ENCODE measurements around the gene CCDC68.

The CCDC68 gene

DNA sequence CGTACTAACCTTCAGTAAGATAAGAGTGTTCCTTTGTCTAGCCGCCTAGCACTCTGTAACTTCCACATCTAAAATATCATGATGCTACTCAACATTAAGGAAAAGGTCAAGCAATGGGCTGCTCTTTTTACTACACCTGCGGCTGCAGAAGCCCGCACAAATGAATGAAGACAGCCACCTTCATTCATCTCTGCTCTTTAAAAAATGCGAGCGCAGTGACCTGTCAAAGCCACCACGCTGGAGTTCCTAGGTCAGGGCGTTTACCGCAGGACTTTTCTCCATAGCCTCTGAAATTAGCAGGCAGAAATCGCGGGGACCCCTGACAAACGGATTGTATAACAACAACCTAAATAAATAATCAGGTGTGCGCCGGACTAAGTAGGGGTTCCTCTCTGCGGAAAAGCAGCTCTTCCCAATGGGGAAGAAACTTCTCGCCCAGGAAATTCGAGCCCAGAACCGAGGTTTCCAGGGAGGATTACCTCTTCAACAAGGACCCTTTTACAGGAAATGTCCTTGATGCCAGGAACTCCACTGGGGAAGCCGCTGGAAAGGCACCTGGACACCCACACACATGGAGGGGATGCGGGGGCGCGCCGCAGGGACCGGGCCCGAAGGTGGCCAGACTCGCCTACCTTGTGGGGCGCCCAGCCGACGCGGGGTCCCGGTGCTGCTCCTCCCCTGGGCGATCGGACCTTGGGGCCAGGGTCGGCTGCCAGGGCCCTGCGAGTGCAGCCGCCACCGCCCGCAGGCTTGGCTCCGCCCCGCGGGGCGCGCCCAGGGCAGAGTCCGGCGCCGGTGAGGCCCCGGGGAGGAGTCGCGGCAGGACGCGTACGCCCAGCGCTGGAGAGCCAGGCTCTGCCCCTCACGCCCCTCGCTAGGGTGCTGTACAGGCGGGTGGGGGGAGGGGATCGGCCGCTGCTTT lies at the start of gene CCDC68:
Gene CCDC68, minus strand, starts transcription at position 758 of the 922 bp plus-strand sequence. CDS start 16,670 bp downstream, outside the sequence.
- no peak for DNase-seq

DNA sequence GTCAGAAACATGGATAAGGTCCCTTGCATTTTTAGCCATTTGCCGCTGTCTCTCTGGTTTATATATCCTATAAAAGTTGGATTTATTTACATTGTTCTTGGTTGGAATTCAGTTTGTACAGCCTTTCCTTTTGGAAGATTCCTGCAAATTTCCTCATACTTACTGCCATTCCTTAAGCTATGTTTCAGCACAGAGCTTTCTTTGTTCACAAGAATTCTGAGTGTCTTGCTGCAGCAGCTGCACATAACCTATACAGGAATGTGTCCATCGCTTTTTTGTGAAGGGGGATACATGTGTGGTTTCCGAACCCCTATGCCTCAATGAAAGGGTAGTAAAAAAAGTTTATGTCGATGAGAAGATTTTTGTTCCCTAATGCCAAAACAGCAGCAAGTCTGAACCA lies 48.3 kb upstream of the CCDC68 start:
- DNase-seq = no peak

DNA sequence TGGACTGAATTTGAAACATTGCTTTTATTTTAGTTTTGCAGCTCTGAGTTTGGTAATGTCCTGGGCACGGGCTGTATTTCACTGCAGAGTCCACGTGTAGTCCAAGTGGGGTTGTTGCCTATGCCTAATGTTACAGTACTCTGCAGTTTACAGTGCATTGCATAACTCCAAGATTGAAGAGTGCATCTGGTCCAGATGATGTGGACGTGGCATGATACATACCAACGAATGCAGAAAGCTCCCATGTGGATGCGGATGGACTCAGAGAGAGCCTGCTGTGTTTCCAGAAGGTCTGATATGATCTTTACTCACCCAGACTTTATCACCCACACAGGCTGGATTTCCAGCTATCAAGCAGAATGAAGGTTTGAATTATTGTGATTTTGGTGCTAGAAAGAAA lies 44.4 kb upstream of the CCDC68 start:
- DNase-seq = no peak

DNA sequence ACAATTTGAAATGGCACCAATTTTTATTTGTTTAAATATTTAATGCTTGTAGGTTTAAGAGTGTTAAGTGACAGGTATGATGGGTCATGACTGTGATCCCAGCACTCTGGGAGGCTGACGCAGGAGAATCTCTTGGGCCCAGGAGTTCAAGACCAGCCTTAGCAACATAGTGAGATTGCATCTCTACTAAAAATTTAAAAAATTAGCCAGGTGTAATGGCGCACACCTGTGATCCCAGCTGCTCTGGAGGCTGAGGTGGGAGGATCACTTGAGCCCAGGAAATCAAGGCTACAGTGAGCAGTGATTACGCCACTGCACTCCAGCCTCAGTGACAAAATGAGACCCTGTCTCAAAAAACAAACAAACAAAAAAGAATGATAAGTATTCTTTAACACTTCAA lies 43.0 kb upstream of the CCDC68 start:
- DNase-seq = no peak

DNA sequence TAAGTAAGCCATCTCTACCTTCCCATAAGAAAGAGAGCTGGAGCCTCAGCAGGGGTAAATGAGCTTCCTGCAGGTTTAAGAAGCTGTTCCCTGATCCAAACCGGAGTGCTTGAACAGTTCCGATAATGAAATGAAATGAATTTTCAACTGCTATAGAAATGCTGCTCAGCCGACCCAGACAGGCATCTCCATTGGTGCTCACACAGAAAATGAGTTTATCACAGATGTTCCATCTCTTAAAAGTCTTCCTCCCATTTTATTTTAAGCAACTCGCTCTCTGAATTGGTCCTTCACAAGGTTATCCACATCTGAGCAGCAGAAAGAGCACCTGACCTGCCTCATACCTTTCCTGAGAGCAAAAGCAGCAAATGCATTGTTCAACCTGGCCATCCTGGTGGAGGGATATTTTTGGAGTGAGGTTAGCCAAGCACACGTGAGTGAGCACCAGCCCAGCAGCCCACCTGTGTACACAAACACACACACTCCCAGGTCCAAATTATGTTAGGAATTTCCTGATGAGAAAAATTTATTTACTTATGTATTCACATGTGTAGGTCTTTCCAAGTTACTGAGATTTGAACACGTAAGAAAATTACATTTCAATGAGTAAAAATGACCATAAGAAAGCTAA lies 42.2 kb upstream of the CCDC68 start:
- no peak for DNase-seq

- DNase-seq = no peak
These were observed 41.3 kb upstream of the CCDC68 start for GRCh38 chr18:55000529-55000928.

DNA sequence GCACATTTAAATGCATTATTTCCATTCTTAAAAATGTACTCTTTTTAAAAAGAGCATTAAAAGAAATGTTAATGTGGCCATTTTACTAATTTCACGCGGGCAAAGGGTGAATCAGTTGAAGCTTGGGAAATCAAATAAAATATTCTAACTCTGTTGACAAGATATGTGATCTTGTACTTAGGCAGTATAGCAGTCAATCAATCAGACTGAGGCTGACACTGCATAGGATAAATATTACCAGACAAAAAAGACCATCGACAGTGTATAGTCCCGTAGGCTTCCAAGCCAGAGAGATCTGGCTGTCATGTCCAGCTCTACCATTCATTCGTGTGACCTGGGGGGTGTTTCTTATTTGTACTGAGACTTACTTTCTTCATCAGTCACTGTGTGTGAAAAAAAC lies 39.8 kb upstream of the CCDC68 start:
- no peak for DNase-seq

- no peak for DNase-seq
These were observed 36.3 kb upstream of the CCDC68 start for GRCh38 chr18:54995421-54996143.

DNA sequence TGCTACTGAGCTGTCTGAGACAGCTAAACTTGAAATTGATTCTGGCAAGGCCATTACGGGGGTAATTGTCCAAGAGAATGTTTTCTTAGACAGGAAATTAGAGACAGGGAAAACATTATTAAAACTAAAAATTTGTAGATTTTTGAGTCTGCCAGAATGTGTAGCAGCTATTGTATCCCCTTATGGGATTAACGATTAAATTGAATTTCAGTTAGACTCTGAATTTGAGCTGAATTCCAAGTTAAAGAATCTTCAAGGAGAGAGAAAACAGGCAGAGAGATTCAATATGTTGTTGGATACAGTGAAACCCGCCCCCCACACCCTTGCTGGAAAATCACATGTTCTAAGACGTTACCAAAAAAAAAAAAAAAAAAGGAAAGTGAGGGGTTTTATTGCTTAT lies 32.7 kb upstream of the CCDC68 start:
- no peak for DNase-seq

DNA sequence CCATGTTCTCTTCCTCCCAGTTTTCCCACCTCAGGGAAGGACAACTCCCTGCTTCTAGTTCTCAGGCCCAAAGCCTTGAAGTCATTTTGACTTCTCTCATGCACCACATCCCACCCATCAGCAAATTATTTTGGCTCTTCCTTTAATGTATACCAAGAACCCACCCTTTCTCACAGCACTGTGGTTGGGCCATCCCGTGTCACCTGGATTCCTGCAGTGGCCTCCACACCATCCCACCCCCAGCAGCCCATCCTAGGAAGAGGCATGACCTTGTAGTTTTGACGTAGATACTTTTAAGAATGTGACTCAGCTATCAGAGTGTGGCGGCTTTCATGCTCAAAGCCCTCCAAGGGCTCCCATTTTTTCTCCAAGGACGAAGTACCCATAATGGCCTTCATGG lies 25.6 kb upstream of the CCDC68 start:
- no peak for DNase-seq

DNA sequence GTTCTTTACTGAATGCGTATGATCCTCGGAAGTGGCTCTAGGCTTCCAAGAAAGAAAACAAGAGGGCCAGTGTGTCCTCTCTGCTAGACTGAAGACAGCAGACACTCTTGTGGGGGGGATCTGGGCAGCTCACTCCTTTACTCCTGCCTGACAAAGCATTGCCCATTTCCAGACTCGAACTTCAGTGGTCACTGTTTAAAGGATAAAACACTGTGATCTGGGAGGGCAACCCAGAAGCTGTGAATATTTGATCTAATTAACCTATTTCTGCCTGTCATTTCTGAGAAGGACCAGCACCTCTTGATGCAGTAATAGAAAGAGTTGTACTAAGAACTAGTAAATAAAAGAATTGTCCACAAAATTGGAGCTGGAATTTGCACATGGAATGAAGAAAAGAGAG lies 24.5 kb upstream of the CCDC68 start:
- DNase-seq = no peak

GRCh38 chr18:54983041-54983686 lies 23.9 kb upstream of the CCDC68 start:
- no peak for DNase-seq

DNA sequence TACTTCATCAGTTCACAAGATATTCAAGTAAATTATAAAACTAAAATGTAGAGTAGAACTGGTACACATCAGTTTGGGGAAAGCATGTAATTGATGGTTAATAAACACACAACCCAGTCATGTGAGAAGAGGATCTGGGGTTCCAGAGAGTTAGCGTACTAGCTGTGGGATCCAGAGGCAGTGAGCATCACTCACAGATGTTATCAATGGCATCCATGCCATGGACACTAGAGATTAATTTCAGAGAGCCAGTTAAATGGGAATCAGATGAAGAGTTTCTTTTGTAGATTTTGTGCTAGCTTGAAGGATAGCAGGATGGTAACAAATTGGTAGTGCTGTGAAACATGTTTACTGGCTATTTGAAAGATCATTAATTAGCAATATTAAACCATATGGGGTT lies 21.8 kb upstream of the CCDC68 start:
- DNase-seq = no peak

DNA sequence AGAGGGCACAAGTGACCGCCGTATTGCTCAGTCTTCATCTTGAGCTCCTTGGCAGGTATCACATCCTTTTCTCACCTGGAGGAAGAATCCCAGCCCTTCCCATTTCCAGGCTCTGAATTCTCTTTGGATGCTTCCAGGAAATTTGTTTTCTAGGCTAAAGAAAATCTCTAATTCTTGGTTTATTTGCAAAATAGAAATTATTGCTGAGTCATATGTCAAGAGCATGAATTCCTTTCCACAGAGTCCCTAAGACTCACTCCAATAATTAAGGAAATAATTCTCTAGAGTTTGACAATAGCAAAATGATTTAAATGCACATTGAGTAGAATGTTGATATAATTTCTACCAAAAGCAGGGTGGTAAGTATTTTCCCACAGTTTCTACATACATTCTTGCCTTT lies 16.3 kb upstream of the CCDC68 start:
- no peak for DNase-seq

GRCh38 chr18:54973046-54973445 lies 13.8 kb upstream of the CCDC68 start:
- no peak for DNase-seq

GRCh38 chr18:54968807-54969206 lies 9.5 kb upstream of the CCDC68 start:
- DNase-seq = no peak

DNA sequence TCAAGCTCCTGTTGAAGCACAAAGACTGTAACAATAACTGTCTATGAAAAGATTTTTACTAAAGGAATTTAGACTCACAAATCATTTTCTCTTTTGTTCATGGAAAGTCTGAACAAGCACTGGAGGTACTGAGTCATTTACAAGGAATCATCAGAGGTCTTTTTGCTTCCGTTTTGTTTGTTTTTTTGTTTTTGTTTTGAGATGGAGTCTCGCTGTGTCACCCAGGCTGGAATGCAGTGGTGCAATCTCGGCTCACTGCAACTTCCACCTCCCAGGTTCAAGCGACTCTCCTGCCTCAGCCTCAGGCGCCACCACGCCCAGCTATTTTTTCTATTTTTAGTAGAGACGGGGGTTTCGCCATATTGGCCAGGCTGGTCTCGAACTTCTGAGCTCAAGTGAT lies 9.0 kb upstream of the CCDC68 start:
- DNase-seq = peak; percentile 28

DNA sequence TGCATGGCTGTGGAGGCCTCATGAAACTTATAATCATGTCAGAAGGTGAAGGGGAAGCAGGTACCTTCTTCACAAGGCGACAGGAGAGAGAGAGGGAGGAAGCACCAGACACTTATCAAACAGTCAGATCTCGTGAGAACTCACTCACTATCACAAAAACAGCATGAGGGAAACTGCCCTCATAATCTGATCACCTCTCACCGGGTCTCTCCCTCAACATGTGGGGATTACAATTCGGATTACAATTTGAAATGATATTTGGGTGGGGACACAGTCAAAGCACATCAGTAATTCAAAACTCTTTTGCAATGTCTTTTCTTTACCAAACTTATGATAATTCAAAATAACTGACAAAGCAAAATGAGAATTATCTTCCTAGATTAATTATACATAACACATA lies 8.5 kb upstream of the CCDC68 start:
- no peak for DNase-seq

- no peak for DNase-seq
These were observed 5.5 kb upstream of the CCDC68 start for GRCh38 chr18:54964741-54965140.

DNA sequence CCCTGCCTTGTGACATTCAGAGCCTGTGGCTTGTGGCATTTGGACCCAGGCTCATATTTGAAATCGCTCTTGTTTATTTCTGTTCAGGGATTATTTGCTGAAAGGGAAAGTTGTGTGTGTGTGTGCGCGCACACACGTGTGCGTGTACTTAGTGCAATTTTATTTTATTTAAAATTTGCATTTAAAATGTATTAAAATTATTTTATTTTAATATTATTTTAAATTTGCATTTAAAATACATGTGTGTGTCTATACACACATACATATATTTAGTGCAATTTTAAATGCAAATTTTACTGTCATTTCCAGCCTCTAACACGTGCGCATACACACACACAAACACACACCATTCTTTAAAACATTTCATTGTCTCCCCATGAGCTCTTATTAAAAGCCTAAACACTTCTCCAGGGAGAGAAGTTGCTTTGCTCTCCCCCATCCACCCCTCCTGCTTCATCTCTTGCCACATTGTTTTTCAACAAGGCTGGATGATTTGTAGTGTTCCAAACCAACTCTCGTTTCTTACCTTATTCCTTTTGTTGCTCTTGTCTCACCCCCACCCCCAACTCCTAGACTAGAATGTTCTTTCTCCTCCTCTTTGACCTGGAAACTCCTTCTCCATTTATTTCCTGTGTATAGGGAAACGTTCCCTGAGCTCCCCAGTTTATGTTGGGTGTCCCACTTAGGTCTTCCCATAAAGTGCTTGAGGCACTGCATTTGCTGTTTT lies 3.8 kb upstream of the CCDC68 start:
- no peak for DNase-seq

GRCh38 chr18:54961868-54962267 lies 2.6 kb upstream of the CCDC68 start:
- DNase-seq = no peak

GRCh38 chr18:54961016-54961423 lies 1.8 kb upstream of the CCDC68 start:
- no peak for DNase-seq

GRCh38 chr18:54960197-54960596 lies 936 bp upstream of the CCDC68 start:
- no peak for DNase-seq
